K562 (cell line): ENCODE measurements around the gene RNF144A.

Source experiments
- HNRNPL ChIP-seq: fragments of 200-400 bp; formaldehyde crosslinking; IDR thresholded peaks from 2 replicates; pipeline ENCODE4 v1.6.1; 2017; ENCODE audit warnings: low read depth, mild to moderate bottlenecking, low read length
- RBM22 ChIP-seq: fragments of 200-400 bp; formaldehyde crosslinking; IDR thresholded peaks from 2 replicates; pipeline ENCODE4 v1.6.1; 2018; ENCODE audit warnings: low read length, low read depth; ENCODE audit not compliant: poor library complexity, severe bottlenecking
- TF ChIP-seq, protein P1 (sequence below): sonication (generic); formaldehyde crosslinking; IDR thresholded peaks from 2 replicates; pipeline ENCODE4 v1.5.0; 2020; ENCODE audit warnings: missing genetic modification reagents

DNA sequence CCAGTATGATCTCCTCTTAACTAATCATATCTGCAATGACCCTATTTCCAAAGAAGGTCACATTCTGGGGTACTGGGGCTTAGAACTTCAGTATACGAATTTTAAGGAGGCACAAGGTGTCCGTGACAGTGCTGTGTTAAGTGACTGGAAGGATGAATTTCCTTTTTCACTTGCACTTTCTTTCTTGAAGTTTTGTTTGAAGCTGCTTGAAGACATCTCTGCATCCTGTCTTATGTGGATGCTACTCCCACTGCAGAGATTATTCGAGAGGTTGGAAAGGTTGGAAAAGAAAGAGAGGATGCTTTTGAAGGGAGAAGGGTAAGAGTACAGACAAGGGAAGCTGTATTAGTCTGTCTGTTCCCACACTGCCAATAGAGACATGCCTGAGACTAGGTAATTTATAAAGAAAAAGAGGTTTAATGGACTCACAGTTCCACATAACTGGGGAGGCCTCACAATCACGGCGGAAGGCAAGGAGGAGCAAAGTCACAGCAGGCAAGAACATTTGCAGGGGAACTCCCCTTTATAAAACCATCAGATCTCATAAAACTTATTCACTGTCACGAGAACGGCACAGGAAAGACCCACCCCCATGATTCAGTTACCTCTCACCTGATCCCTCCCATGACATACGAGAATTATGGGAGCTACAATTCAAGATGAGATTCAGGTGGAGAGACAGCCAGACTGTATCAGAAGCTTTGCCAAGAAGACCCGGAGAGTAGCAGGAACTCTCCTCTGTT is 3.6 kb upstream of the RNF144A start:
- TF ChIP-seq RBM22 (no peak), HNRNPL (no peak)
- TF ChIP-seq, protein P1, sequence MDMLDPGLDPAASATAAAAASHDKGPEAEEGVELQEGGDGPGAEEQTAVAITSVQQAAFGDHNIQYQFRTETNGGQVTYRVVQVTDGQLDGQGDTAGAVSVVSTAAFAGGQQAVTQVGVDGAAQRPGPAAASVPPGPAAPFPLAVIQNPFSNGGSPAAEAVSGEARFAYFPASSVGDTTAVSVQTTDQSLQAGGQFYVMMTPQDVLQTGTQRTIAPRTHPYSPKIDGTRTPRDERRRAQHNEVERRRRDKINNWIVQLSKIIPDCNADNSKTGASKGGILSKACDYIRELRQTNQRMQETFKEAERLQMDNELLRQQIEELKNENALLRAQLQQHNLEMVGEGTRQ (CRISPR knock-in tag): no peak
